NCI-H146 (cell line): Measurements from ENCODE around the gene SESTD1.
"Not testable (repeated sequence)": the region's sequence is repeated elsewhere in the genome, so short reads cannot be mapped to it uniquely, and the experiment has no call there.

Experiments used
- DNase-seq: peaks from one replicate; lab custom pipeline; 2025; lab: John Stamatoyannopoulos, UW

SESTD1 gene

DNA sequence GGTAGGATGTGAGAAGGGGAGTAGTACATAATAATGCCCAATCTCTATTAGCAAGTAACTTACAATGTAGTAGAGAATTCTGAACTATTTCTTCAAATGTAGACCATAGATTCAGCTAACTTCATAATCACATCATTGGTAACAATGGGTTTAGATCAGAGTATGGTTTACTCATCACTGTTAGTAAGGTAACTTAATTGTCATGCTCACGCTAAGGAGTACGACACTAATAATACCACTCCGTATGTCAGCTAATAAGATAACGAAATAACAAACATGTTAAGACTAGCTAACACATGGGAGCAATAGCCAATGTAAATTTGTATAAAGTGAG is 158.3 kb downstream of the SESTD1 start:
- no peak for DNase-seq

GRCh38 chr2:179104736-179105135 is 159.9 kb downstream of the SESTD1 start:
- DNase-seq = no peak

DNA sequence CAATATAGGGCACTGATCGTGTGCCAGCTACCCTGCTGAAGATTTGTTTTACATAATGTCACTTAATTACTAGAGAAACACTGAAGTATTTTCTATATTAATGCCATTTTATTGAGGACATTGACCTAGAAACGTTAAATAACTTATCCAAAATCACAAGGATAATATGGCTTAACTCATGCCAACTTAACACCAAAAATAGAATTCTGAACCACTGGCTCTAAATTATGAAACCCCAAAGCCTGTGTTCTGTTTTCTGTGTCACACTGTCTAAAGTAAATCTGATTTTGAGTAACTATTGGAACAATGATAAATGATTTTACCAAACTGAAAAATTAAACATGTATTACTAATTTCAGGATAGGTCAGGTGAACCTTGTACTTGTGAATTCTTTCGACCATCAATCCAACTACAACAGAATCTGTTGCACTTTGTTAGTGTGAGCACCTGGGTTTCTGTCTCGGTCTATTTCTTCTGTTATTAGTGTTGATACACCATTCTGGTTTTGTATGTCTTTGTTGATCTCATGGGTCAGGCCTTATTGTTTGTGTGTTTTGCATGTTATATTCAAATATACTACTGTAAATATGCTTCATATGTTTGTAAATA is 166.4 kb downstream of the SESTD1 start:
- no peak for DNase-seq

GRCh38 chr2:179097131-179097530 is 167.5 kb downstream of the SESTD1 start:
- no peak for DNase-seq

DNA sequence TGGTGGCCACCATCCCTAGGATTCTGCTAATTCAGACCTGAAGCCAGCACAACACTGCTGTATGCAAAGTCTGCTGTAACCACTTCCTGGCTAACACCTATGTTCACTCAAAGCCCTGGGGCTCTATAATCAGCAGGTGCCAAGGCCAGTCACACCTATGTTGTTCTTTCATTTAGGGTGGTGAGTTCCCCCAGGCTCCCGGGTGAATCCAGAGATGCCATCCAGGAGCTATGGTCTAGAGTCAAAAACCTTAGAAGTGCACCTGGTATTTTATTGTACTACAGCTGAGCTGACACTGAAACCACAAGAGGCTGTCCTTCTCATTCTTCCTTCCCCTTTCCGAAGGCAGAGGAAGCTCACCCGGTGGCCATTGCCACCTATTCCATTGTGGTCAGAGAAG is 168.5 kb downstream of the SESTD1 start:
- peak; percentile 53 for DNase-seq

- not testable (repeated sequence) for DNase-seq
Measured at GRCh38 chr2:179092912-179093311, 171.7 kb downstream of the SESTD1 start.

- DNase-seq = no peak
Measured at GRCh38 chr2:179082697-179083096, 181.9 kb downstream of the SESTD1 start.

GRCh38 chr2:179081954-179082353 is 182.7 kb downstream of the SESTD1 start:
- DNase-seq = no peak

DNA sequence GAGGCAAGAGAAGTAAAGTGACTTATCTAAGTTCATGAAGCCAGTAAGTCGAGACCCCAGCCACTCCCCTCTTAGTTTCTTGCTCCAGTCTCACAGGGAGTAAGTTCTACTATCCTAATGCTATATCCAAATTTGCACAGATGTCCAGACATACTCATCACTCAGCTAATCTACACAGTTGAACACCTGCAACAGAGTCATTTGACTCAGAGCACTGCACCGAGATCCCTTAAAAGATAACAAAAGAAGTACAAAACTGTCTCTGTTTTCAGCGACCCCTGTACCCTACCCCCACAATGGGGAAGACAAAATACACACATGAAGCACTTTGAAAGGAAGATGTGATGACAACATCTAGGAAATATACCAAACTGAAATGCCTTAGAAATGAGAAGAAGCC is 192.1 kb downstream of the SESTD1 start:
- DNase-seq = no peak

- no peak for DNase-seq
Measured at GRCh38 chr2:179071810-179072355, 192.7 kb downstream of the SESTD1 start.

- no peak for DNase-seq
Measured at GRCh38 chr2:179070895-179071294, 193.7 kb downstream of the SESTD1 start.

- DNase-seq = no peak
Measured at GRCh38 chr2:179069685-179070084, 194.9 kb downstream of the SESTD1 start.

- DNase-seq = no peak
Measured at GRCh38 chr2:179068991-179069643, 195.5 kb downstream of the SESTD1 start.

- DNase-seq = no peak
Measured at GRCh38 chr2:179059026-179059700, 205.5 kb downstream of the SESTD1 start.

- DNase-seq = no peak
Measured at GRCh38 chr2:179057737-179058136, 206.9 kb downstream of the SESTD1 start.

- DNase-seq = not testable (repeated sequence)
Measured at GRCh38 chr2:179053568-179053967, 211.1 kb downstream of the SESTD1 start.
